ENCODE results near the gene RABGGTB. TPM values are rescaled to one million over a fixed set of nuclear protein-coding genes. Genes with fewer than 3 reads are reported as not detected.
A peak's percentile ranks its signal among the peaks of the same experiment; 100 is the strongest.
"Not testable (repeated sequence)": the region's sequence is repeated elsewhere in the genome, so short reads cannot be mapped to it uniquely, and the experiment has no call there.

The RABGGTB gene
- 10 to 100 TPM; 55.6 to 80.1 (median 68.2) TPM for total RNA-seq

DNA sequence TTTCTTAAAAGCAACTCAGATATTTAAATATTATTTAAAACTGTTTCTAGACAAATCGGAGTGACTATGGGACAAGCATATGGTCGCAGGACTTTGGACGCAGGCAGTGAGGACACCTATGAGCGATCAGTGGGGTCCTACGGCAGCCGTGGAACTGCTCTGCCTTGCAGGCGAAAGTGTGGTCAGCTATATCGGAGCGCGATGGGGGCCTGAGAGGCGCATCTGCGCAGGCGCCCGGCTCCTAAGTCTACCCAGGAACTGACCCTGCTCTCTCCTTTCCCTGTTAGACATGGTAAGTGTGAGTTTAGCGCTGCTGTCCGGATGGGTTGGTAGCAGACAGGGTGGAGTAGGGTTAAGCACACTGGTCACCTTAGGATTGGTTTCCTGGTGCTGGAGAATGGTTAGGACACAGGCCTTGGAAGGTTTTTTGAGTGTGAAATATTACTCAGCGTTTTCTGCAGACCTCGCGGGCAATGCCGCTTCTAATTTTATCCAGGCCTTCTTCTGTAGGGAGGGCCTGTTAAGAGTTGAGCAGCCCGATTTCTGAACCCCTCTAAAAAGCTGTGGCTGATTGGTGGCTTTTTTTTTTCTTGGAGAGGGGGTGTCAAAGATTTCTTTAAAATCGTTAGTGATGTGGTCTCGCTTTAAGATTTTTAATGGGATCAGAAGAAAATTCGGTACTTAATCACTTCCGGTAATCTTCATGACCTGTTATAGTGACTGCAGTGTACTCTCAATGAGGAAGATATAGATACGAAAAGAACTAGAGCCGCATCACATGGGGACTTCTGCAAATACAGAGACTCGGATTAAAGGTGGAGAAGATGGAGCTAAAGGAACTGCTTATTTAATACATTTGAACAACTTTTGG is at the start of gene RABGGTB:
Gene RABGGTB, plus strand, starts transcription at position 274 of the 871 bp plus-strand sequence. Its CDS starts 16 bp downstream, at position 290.
- H3K36me3 ChIP-seq, result no peaks in the 10 kb centered on the region
- peaks cover 30 to 41% of the 10 kb centered on the region in 2 donors for H3K4me1 ChIP-seq
- H3K4me3 ChIP-seq (replicated peaks in 1 of 3), result peak within 1 kb of the TSS; percentile 46 to 77 (median 57)
- H3K9me3 ChIP-seq, result no peaks in the 10 kb centered on the region
- H3K27me3 ChIP-seq, result no peaks in the 10 kb centered on the region
- peak within 1 kb of the TSS; percentile 46 to 73 (median 53) for H3K27ac ChIP-seq
- intact Hi-C loops (cut with DNase I), result loop anchor here (10.0 kb wide), 1 partner anchor 61 kb away; the partner anchor contains the start of gene ACADM
- 1% methylated on average over 20 to 28 of the region's 28 CpGs for WGBS, 2 donors
- peak in 1 of 2 donors; percentile 87 for TF ChIP-seq POLR2A (IDR thresholded peaks at IDR 0.05)
- TF ChIP-seq, protein P1, sequence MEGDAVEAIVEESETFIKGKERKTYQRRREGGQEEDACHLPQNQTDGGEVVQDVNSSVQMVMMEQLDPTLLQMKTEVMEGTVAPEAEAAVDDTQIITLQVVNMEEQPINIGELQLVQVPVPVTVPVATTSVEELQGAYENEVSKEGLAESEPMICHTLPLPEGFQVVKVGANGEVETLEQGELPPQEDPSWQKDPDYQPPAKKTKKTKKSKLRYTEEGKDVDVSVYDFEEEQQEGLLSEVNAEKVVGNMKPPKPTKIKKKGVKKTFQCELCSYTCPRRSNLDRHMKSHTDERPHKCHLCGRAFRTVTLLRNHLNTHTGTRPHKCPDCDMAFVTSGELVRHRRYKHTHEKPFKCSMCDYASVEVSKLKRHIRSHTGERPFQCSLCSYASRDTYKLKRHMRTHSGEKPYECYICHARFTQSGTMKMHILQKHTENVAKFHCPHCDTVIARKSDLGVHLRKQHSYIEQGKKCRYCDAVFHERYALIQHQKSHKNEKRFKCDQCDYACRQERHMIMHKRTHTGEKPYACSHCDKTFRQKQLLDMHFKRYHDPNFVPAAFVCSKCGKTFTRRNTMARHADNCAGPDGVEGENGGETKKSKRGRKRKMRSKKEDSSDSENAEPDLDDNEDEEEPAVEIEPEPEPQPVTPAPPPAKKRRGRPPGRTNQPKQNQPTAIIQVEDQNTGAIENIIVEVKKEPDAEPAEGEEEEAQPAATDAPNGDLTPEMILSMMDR (IDR thresholded peaks at IDR 0.05), result no peak
- peak; percentile 94 for DNase-seq

DNA sequence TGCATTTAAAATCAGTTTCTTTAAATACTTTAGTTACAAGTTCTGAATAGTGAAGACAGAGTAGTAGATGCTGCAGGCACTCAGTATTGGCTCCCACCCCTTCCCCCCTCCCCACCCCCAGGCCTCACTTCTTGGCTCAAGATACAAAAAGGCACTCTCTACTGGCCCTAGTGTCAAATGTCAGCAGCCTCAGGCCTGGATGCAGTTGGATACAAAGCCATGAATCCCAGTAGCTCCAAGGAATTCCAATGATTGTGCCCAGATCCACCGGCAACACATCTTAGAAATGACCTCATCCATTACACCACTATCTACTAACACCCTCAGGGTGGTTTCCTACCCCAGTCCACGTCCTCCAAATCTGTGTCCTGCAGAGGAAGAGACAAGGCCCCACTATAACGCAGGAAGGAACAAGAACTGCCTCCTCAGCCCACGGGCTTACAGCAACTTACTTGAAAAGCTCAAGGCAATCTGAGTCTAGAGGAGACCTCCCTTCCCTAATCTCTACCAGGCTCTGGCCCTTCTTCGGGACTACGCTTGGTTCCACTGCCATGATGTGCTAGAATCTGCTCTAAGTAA is 43.9 kb upstream of the RABGGTB start:
- peaks cover 11 to 34% of the 10 kb centered on the region in 2 donors for H3K36me3 ChIP-seq
- H3K4me3 ChIP-seq (replicated peaks in 1 of 3), result no peak overlapping the region
- no peaks in the 10 kb centered on the region for H3K9me3 ChIP-seq
- H3K27ac ChIP-seq, result no peak overlapping the region
- DNase-seq, result no peak
- 89 to 93% methylated on average over 6 of the region's 6 CpGs for WGBS, 2 donors
- H3K4me1 ChIP-seq, result no peaks in the 10 kb centered on the region
- no peak for TF ChIP-seq POLR2A (IDR thresholded peaks at IDR 0.05)
- TF ChIP-seq, protein P1 (IDR thresholded peaks at IDR 0.05), result no peak
- no peaks in the 10 kb centered on the region for H3K27me3 ChIP-seq
- intact Hi-C loops (cut with DNase I), result no loop called here

DNA sequence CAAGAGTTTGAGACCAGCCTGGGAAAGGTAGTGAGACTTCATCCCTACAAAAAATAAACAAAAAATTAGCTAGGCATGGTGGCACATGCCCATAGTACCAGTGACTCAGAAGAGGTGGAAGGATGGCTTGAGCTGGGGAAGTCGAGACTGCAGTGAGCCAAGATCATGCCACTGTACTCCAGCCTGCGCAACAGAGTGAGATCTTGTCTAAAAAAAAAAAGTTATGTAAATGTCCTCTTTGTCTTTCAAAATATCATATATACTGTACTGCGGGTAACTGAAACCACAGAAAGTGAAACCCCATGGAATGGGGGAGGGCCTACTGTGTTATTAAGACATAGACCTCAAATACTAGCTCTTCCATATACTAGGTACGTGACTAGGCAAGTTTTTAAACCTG is 40.8 kb upstream of the RABGGTB start:
- 89 to 92% methylated on average over 4 of the region's 4 CpGs for WGBS, 2 donors
- Histone ChIP-seq H3K27ac (no peak overlapping the region), H3K4me3 (replicated peaks in 1 of 3) (no peak overlapping the region), H3K9me3 (no peaks in the 10 kb centered on the region), H3K4me1 (no peaks in the 10 kb centered on the region), H3K27me3 (no peaks in the 10 kb centered on the region), H3K36me3 (peaks cover 14 to 23% of the 10 kb centered on the region in 2 donors)
- no peak for DNase-seq
- intact Hi-C loops (cut with DNase I), result no loop called here
- TF ChIP-seq POLR2A (IDR thresholded peaks at IDR 0.05), result no peak
- TF ChIP-seq, protein P1 (IDR thresholded peaks at IDR 0.05), result no peak

DNA sequence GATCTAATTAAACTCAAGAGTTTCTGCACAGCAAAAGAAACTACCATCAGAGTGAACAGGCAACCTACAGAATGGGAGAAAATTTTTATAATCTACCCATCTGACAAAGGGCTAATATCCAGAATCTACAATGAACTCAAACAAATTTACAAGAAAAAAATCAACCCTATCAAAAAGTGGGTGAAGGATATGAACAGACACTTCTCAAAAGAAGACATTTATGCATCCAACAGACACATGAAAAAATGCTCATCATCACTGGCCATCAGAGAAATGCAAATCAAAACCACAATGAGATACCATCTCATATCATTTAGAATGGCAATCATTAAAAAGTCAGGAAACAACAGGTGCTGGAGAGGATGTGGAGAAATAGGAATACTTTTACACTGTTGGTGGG is 28.8 kb upstream of the RABGGTB start:
- peaks cover 15% of the 10 kb centered on the region in 2 donors for H3K36me3 ChIP-seq
- H3K4me3 ChIP-seq (replicated peaks in 1 of 3); H3K9me3 ChIP-seq; DNase-seq; H3K4me1 ChIP-seq; H3K27ac ChIP-seq; H3K27me3 ChIP-seq; intact Hi-C loops (cut with DNase I): not testable (repeated sequence)

DNA sequence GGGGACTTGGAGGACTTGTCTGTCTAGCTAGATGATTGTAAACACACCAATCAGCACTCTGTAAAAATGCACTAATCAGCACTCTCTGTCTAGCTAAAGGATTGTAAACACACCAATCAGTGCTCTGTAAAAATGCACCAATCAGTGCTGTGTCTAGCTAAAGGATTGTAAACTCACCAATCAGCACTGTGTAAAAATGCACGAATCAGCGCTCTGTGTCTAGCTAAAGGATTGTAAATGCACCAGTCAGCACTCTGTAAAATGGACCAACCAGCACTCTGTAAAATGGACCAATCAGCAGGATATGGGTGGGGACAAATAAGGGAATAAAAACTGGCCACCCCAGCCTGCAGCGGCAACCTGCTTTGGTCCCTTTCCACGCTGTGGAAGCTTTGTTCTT is 27.5 kb upstream of the RABGGTB start:
- H3K4me1 ChIP-seq; DNase-seq; H3K9me3 ChIP-seq; H3K4me3 ChIP-seq (replicated peaks in 1 of 3); intact Hi-C loops (cut with DNase I); H3K27ac ChIP-seq; H3K27me3 ChIP-seq: not testable (repeated sequence)
- peaks cover 14 to 15% of the 10 kb centered on the region in 2 donors for H3K36me3 ChIP-seq
- 85 to 96% methylated on average over 4 of the region's 4 CpGs for WGBS, 2 donors

Data from thyroid gland (tissue), 4 donors.